SJSA1 (cell line): ENCODE data around the gene TRABD2B. TPM values are rescaled to one million over a fixed set of nuclear protein-coding genes. Genes with fewer than 3 reads are reported as not detected.

Source experiments
- DNase-seq, 2 experiments: peaks; one replicate each; pipeline ENCODE4 v3.0.0-alpha.2; 2015 to 2020; ENCODE audit warnings: low spot score in 2 of 2, low read depth in 1 of 2
- H3K27ac ChIP-seq: fragments of 250-450 bp; sonication (Bioruptor Pico); 2 replicates; pipeline ENCODE4 v1.5.1; 2020; ENCODE audit warnings: mild to moderate bottlenecking, moderate library complexity
- H3K27me3 ChIP-seq: fragments of 250-450 bp; sonication (Bioruptor Pico); replicated peaks from 2 replicates; pipeline ENCODE4 v1.5.1; 2020; ENCODE audit warnings: mild to moderate bottlenecking, moderate library complexity
- H3K36me3 ChIP-seq: fragments of 250-450 bp; sonication (Bioruptor Pico); 2 replicates; pipeline ENCODE4 v1.5.1; 2020; ENCODE audit warnings: mild to moderate bottlenecking
- H3K4me1 ChIP-seq: fragments of 250-450 bp; sonication (Bioruptor Pico); replicated peaks from 2 replicates; pipeline ENCODE4 v1.6.1; 2021; ENCODE audit warnings: mild to moderate bottlenecking
- H3K4me3 ChIP-seq: fragments of 250-450 bp; sonication (Bioruptor Pico); 2 replicates; pipeline ENCODE4 v1.5.1; 2020; ENCODE audit warnings: mild to moderate bottlenecking
- H3K9me3 ChIP-seq: fragments of 250-450 bp; sonication (Bioruptor Pico); replicated peaks from 2 replicates; pipeline ENCODE4 v1.5.1; 2020; ENCODE audit warnings: mild to moderate bottlenecking
- total RNA-seq: library from RNA; depleted of rRNA; stranded (reverse); fragments of >200 nt; shearing (Covaris generic); gene quantifications from 2 replicates; pipeline ENCODE4 v1.2.3, GENCODE V29; 2014

The TRABD2B gene
- total RNA-seq, 1 experiment from 2014 or later = 0.16 TPM

- no peak overlapping the region for H3K27ac ChIP-seq
- peaks cover 13% of the 10 kb centered on the region for H3K4me1 ChIP-seq
- no peaks in the 10 kb centered on the region for H3K36me3 ChIP-seq
- no peak overlapping the region for H3K4me3 ChIP-seq
- peak in 1 of 2 experiments; percentile 40 for DNase-seq
- H3K27me3 ChIP-seq = no peaks in the 10 kb centered on the region
- H3K9me3 ChIP-seq = no peaks in the 10 kb centered on the region
These were observed 56.4 kb downstream of the TRABD2B start for GRCh38 chr1:47940779-47941178.

- no peaks in the 10 kb centered on the region for H3K9me3 ChIP-seq
- no peaks in the 10 kb centered on the region for H3K27me3 ChIP-seq
- H3K4me3 ChIP-seq = no peak overlapping the region
- H3K4me1 ChIP-seq = peaks cover 13% of the 10 kb centered on the region
- H3K36me3 ChIP-seq = no peaks in the 10 kb centered on the region
- no peak for DNase-seq
- no peak overlapping the region for H3K27ac ChIP-seq
These were observed 56.9 kb downstream of the TRABD2B start for GRCh38 chr1:47940326-47940725.

- DNase-seq = no peak
- H3K4me1 ChIP-seq = peaks cover 13% of the 10 kb centered on the region
- H3K4me3 ChIP-seq = no peak overlapping the region
- no peaks in the 10 kb centered on the region for H3K36me3 ChIP-seq
- H3K27me3 ChIP-seq = no peaks in the 10 kb centered on the region
- H3K27ac ChIP-seq = no peak overlapping the region
- H3K9me3 ChIP-seq = no peaks in the 10 kb centered on the region
These were observed 58.7 kb downstream of the TRABD2B start for GRCh38 chr1:47938520-47938919.

GRCh38 chr1:47937586-47938254, 59.5 kb downstream of the TRABD2B start:
- DNase-seq = no peak
- Histone ChIP-seq H3K27me3 (no peaks in the 10 kb centered on the region), H3K4me1 (peaks cover 13% of the 10 kb centered on the region), H3K27ac (no peak overlapping the region), H3K4me3 (no peak overlapping the region), H3K36me3 (no peaks in the 10 kb centered on the region), H3K9me3 (no peaks in the 10 kb centered on the region)

- no peak for DNase-seq
- Histone ChIP-seq H3K27me3 (no peaks in the 10 kb centered on the region), H3K4me3 (no peak overlapping the region), H3K4me1 (peaks cover 13% of the 10 kb centered on the region), H3K27ac (no peak overlapping the region), H3K36me3 (no peaks in the 10 kb centered on the region), H3K9me3 (no peaks in the 10 kb centered on the region)
These were observed 60.2 kb downstream of the TRABD2B start for GRCh38 chr1:47936916-47937551.

GRCh38 chr1:47935856-47936255, 61.3 kb downstream of the TRABD2B start:
- Histone ChIP-seq H3K9me3 (no peaks in the 10 kb centered on the region), H3K4me3 (no peak overlapping the region), H3K27me3 (no peaks in the 10 kb centered on the region), H3K4me1 (peaks cover 17% of the 10 kb centered on the region), H3K36me3 (no peaks in the 10 kb centered on the region), H3K27ac (no peak overlapping the region)
- DNase-seq = no peak

GRCh38 chr1:47935163-47935562, 62.0 kb downstream of the TRABD2B start:
- H3K9me3 ChIP-seq = no peaks in the 10 kb centered on the region
- DNase-seq = no peak
- H3K27ac ChIP-seq = no peak overlapping the region
- peaks cover 13% of the 10 kb centered on the region for H3K4me1 ChIP-seq
- H3K4me3 ChIP-seq = no peak overlapping the region
- H3K36me3 ChIP-seq = no peaks in the 10 kb centered on the region
- H3K27me3 ChIP-seq = no peaks in the 10 kb centered on the region

GRCh38 chr1:47934243-47934805, 62.9 kb downstream of the TRABD2B start:
- H3K4me3 ChIP-seq = no peak overlapping the region
- DNase-seq = no peak
- peaks cover 10% of the 10 kb centered on the region for H3K4me1 ChIP-seq

GRCh38 chr1:47932743-47933142, 64.4 kb downstream of the TRABD2B start:
- no peaks in the 10 kb centered on the region for H3K9me3 ChIP-seq
- no peak overlapping the region for H3K4me3 ChIP-seq

More at GRCh38 chr1:47934243-47934805, 62.9 kb downstream of the TRABD2B start:
- Histone ChIP-seq H3K27me3 (no peaks in the 10 kb centered on the region), H3K36me3 (no peaks in the 10 kb centered on the region), H3K9me3 (no peaks in the 10 kb centered on the region), H3K27ac (no peak overlapping the region)

GRCh38 chr1:47931395-47931794, 65.8 kb downstream of the TRABD2B start:
- no peaks in the 10 kb centered on the region for H3K27me3 ChIP-seq
- H3K36me3 ChIP-seq = no peaks in the 10 kb centered on the region
- no peaks in the 10 kb centered on the region for H3K9me3 ChIP-seq
- peak; percentile 57 to 72 for DNase-seq
- H3K4me1 ChIP-seq = peaks cover 19% of the 10 kb centered on the region
- H3K4me3 ChIP-seq = no peak overlapping the region
- no peak overlapping the region for H3K27ac ChIP-seq

More at GRCh38 chr1:47932743-47933142, 64.4 kb downstream of the TRABD2B start:
- no peaks in the 10 kb centered on the region for H3K36me3 ChIP-seq
- H3K27me3 ChIP-seq = no peaks in the 10 kb centered on the region
- no peak overlapping the region for H3K27ac ChIP-seq
- no peak for DNase-seq
- peaks cover 10% of the 10 kb centered on the region for H3K4me1 ChIP-seq

GRCh38 chr1:47930210-47930840, 66.9 kb downstream of the TRABD2B start:
- no peaks in the 10 kb centered on the region for H3K27me3 ChIP-seq
- H3K9me3 ChIP-seq = no peaks in the 10 kb centered on the region
- peaks cover 19% of the 10 kb centered on the region for H3K4me1 ChIP-seq
- H3K36me3 ChIP-seq = no peaks in the 10 kb centered on the region
- no peak overlapping the region for H3K4me3 ChIP-seq
- DNase-seq = no peak
- no peak overlapping the region for H3K27ac ChIP-seq

GRCh38 chr1:47927165-47927564, 70.0 kb downstream of the TRABD2B start:
- no peak for DNase-seq
- peaks cover 19% of the 10 kb centered on the region for H3K4me1 ChIP-seq
- no peaks in the 10 kb centered on the region for H3K27me3 ChIP-seq
- no peak overlapping the region for H3K4me3 ChIP-seq
- no peaks in the 10 kb centered on the region for H3K9me3 ChIP-seq
- no peaks in the 10 kb centered on the region for H3K36me3 ChIP-seq
- no peak overlapping the region for H3K27ac ChIP-seq

GRCh38 chr1:47926461-47926999, 70.7 kb downstream of the TRABD2B start:
- H3K27ac ChIP-seq = no peak overlapping the region
- H3K4me1 ChIP-seq = peaks cover 18% of the 10 kb centered on the region
- no peaks in the 10 kb centered on the region for H3K27me3 ChIP-seq
- no peak for DNase-seq
- H3K36me3 ChIP-seq = no peaks in the 10 kb centered on the region
- no peaks in the 10 kb centered on the region for H3K9me3 ChIP-seq
- no peak overlapping the region for H3K4me3 ChIP-seq
